Activated naive CD4-positive, alpha-beta T cell treated with anti-CD3 and anti-CD28 coated beads, Interleukin-2, amount 10 ng/mL, durations not matched to agents 7 days and 5 days (primary cell): Measurements from ENCODE around the gene UGT2B7.

ENCODE experiments used
- CTCF ChIA-PET: fragments of 350-600 bp; sonication (Branson Sonifier 250); formaldehyde crosslinking; loops from one replicate; lab custom pipeline; 2021; ENCODE audit warnings: antibody characterized with exemption; lab: Charles Lee
- DNase-seq: peaks from one replicate; pipeline ENCODE4 v3.0.0-alpha.2; 2020
- H3K27ac Mint-ChIP-seq: one replicate; pipeline ENCODE4 v1.8.0; 2021; ENCODE audit warnings: mild to moderate bottlenecking, moderate library complexity, mixed read lengths
- H3K27me3 Mint-ChIP-seq: one replicate; pipeline ENCODE4 v1.8.0; 2021; ENCODE audit warnings: mild to moderate bottlenecking, mixed read lengths
- H3K36me3 Mint-ChIP-seq: one replicate; pipeline ENCODE4 v1.8.0; 2021; ENCODE audit warnings: mixed read lengths
- H3K4me1 Mint-ChIP-seq: one replicate; pipeline ENCODE4 v1.8.0; 2021; ENCODE audit warnings: mixed read lengths
- H3K4me3 Mint-ChIP-seq: one replicate; pipeline ENCODE4 v1.8.0; 2021; ENCODE audit warnings: mild to moderate bottlenecking, moderate library complexity, mixed read lengths
- H3K9me3 Mint-ChIP-seq: one replicate; pipeline ENCODE4 v1.8.0; 2021; ENCODE audit warnings: mixed read lengths

UGT2B7 gene

GRCh38 chr4:69066945-69067344 lies 29.3 kb upstream of the UGT2B7 start:
- Mint-ChIP-seq H3K27ac (no peak overlapping the region), H3K4me3 (no peak overlapping the region), H3K27me3 (no peaks in the 10 kb centered on the region), H3K4me1 (no peaks in the 10 kb centered on the region), H3K36me3 (no peaks in the 10 kb centered on the region), H3K9me3 (no peaks in the 10 kb centered on the region)
- no peak for DNase-seq
- CTCF ChIA-PET: no interaction called here

- Mint-ChIP-seq H3K27ac (no peak overlapping the region), H3K4me3 (no peak overlapping the region), H3K36me3 (no peaks in the 10 kb centered on the region), H3K9me3 (no peaks in the 10 kb centered on the region), H3K4me1 (no peaks in the 10 kb centered on the region), H3K27me3 (no peaks in the 10 kb centered on the region)
- no peak for DNase-seq
- CTCF ChIA-PET: no interaction called here
These were observed 27.2 kb upstream of the UGT2B7 start for GRCh38 chr4:69069085-69069484.

- Mint-ChIP-seq H3K27me3 (no peaks in the 10 kb centered on the region), H3K27ac (no peak overlapping the region), H3K9me3 (no peaks in the 10 kb centered on the region), H3K4me3 (no peak overlapping the region), H3K36me3 (no peaks in the 10 kb centered on the region), H3K4me1 (no peaks in the 10 kb centered on the region)
- DNase-seq: no peak
- CTCF ChIA-PET: no interaction called here
These were observed 25.7 kb upstream of the UGT2B7 start for GRCh38 chr4:69070590-69070989.

- no peaks in the 10 kb centered on the region for H3K27me3 Mint-ChIP-seq
- H3K4me3 Mint-ChIP-seq: no peak overlapping the region
- no peaks in the 10 kb centered on the region for H3K9me3 Mint-ChIP-seq
- DNase-seq: no peak
- H3K4me1 Mint-ChIP-seq: no peaks in the 10 kb centered on the region
- no peaks in the 10 kb centered on the region for H3K36me3 Mint-ChIP-seq
- no peak overlapping the region for H3K27ac Mint-ChIP-seq
- CTCF ChIA-PET: no interaction called here
These were observed 25.0 kb upstream of the UGT2B7 start for GRCh38 chr4:69071286-69071685.

- H3K9me3 Mint-ChIP-seq: no peaks in the 10 kb centered on the region
- CTCF ChIA-PET: no interaction called here
These were observed 22.9 kb upstream of the UGT2B7 start for GRCh38 chr4:69073375-69073774.

GRCh38 chr4:69075061-69075792 lies 21.0 kb upstream of the UGT2B7 start:
- Mint-ChIP-seq H3K4me1 (no peaks in the 10 kb centered on the region), H3K27ac (no peak overlapping the region), H3K27me3 (no peaks in the 10 kb centered on the region), H3K9me3 (no peaks in the 10 kb centered on the region), H3K4me3 (no peak overlapping the region), H3K36me3 (no peaks in the 10 kb centered on the region)
- no peak for DNase-seq
- CTCF ChIA-PET: no interaction called here

More at GRCh38 chr4:69073375-69073774, 22.9 kb upstream of the UGT2B7 start:
- no peaks in the 10 kb centered on the region for H3K4me1 Mint-ChIP-seq
- no peaks in the 10 kb centered on the region for H3K36me3 Mint-ChIP-seq
- DNase-seq: no peak
- H3K27me3 Mint-ChIP-seq: no peaks in the 10 kb centered on the region
- H3K4me3 Mint-ChIP-seq: no peak overlapping the region
- H3K27ac Mint-ChIP-seq: no peak overlapping the region

GRCh38 chr4:69078852-69079251 lies 17.4 kb upstream of the UGT2B7 start:
- no peak for DNase-seq
- no peaks in the 10 kb centered on the region for H3K36me3 Mint-ChIP-seq
- CTCF ChIA-PET: no interaction called here

GRCh38 chr4:69088473-69088872 lies 7.8 kb upstream of the UGT2B7 start:
- no peak overlapping the region for H3K4me3 Mint-ChIP-seq
- H3K9me3 Mint-ChIP-seq: no peaks in the 10 kb centered on the region
- H3K27me3 Mint-ChIP-seq: no peaks in the 10 kb centered on the region
- no peaks in the 10 kb centered on the region for H3K4me1 Mint-ChIP-seq
- H3K27ac Mint-ChIP-seq: no peak overlapping the region
- no peak for DNase-seq
- no peaks in the 10 kb centered on the region for H3K36me3 Mint-ChIP-seq
- CTCF ChIA-PET: no interaction called here

More at GRCh38 chr4:69078852-69079251, 17.4 kb upstream of the UGT2B7 start:
- no peak overlapping the region for H3K27ac Mint-ChIP-seq
- no peaks in the 10 kb centered on the region for H3K4me1 Mint-ChIP-seq
- H3K4me3 Mint-ChIP-seq: no peak overlapping the region
- H3K27me3 Mint-ChIP-seq: no peaks in the 10 kb centered on the region
- H3K9me3 Mint-ChIP-seq: no peaks in the 10 kb centered on the region

GRCh38 chr4:69089388-69089787 lies 6.9 kb upstream of the UGT2B7 start:
- CTCF ChIA-PET: no interaction called here
- Mint-ChIP-seq H3K27me3 (no peaks in the 10 kb centered on the region), H3K9me3 (no peaks in the 10 kb centered on the region), H3K4me1 (no peaks in the 10 kb centered on the region), H3K4me3 (no peak overlapping the region), H3K36me3 (no peaks in the 10 kb centered on the region), H3K27ac (no peak overlapping the region)
- DNase-seq: no peak

- no peak overlapping the region for H3K27ac Mint-ChIP-seq
- CTCF ChIA-PET: no interaction called here
- no peaks in the 10 kb centered on the region for H3K4me1 Mint-ChIP-seq
- no peaks in the 10 kb centered on the region for H3K36me3 Mint-ChIP-seq
- H3K4me3 Mint-ChIP-seq: no peak overlapping the region
- no peak for DNase-seq
- H3K9me3 Mint-ChIP-seq: no peaks in the 10 kb centered on the region
- no peaks in the 10 kb centered on the region for H3K27me3 Mint-ChIP-seq
These were observed 4.1 kb upstream of the UGT2B7 start for GRCh38 chr4:69092190-69092589.

GRCh38 chr4:69092980-69093568 lies 3.2 kb upstream of the UGT2B7 start:
- Mint-ChIP-seq H3K9me3 (no peaks in the 10 kb centered on the region), H3K4me3 (no peak overlapping the region), H3K4me1 (no peaks in the 10 kb centered on the region), H3K36me3 (no peaks in the 10 kb centered on the region), H3K27me3 (no peaks in the 10 kb centered on the region), H3K27ac (no peak overlapping the region)
- CTCF ChIA-PET: no interaction called here
- DNase-seq: no peak

GRCh38 chr4:69093681-69094080 lies 2.6 kb upstream of the UGT2B7 start:
- H3K36me3 Mint-ChIP-seq: no peaks in the 10 kb centered on the region
- no peaks in the 10 kb centered on the region for H3K4me1 Mint-ChIP-seq
- H3K9me3 Mint-ChIP-seq: no peaks in the 10 kb centered on the region
- CTCF ChIA-PET: no interaction called here
- H3K27me3 Mint-ChIP-seq: no peaks in the 10 kb centered on the region
- no peak for DNase-seq
- H3K27ac Mint-ChIP-seq: no peak overlapping the region
- no peak overlapping the region for H3K4me3 Mint-ChIP-seq

GRCh38 chr4:69095301-69095731 lies 958 bp upstream of the UGT2B7 start:
- Mint-ChIP-seq H3K36me3 (no peaks in the 10 kb centered on the region), H3K27ac (no peak overlapping the region), H3K27me3 (no peaks in the 10 kb centered on the region), H3K4me3 (no peak overlapping the region), H3K9me3 (no peaks in the 10 kb centered on the region), H3K4me1 (no peaks in the 10 kb centered on the region)
- CTCF ChIA-PET: no interaction called here
- DNase-seq: no peak

- no peaks in the 10 kb centered on the region for H3K9me3 Mint-ChIP-seq
- H3K4me1 Mint-ChIP-seq: no peaks in the 10 kb centered on the region
- no peak overlapping the region for H3K4me3 Mint-ChIP-seq
- CTCF ChIA-PET: no interaction called here
- H3K27ac Mint-ChIP-seq: no peak overlapping the region
- DNase-seq: no peak
- no peaks in the 10 kb centered on the region for H3K36me3 Mint-ChIP-seq
- H3K27me3 Mint-ChIP-seq: no peaks in the 10 kb centered on the region
These were observed 536 bp downstream of the UGT2B7 start for GRCh38 chr4:69096810-69097209.

- H3K9me3 Mint-ChIP-seq: no peaks in the 10 kb centered on the region
- CTCF ChIA-PET: no interaction called here
- no peaks in the 10 kb centered on the region for H3K36me3 Mint-ChIP-seq
- no peaks in the 10 kb centered on the region for H3K27me3 Mint-ChIP-seq
- no peak overlapping the region for H3K27ac Mint-ChIP-seq
- no peak for DNase-seq
- H3K4me1 Mint-ChIP-seq: no peaks in the 10 kb centered on the region
- no peak overlapping the region for H3K4me3 Mint-ChIP-seq
These were observed 2.2 kb downstream of the UGT2B7 start for GRCh38 chr4:69098470-69098869.
